C4-2B (cell line): ENCODE measurements around the gene MED22.

Experiments
- ZFX ChIP-seq: fragments of 450-650 bp; IDR thresholded peaks from 2 replicates; pipeline ENCODE4 v1.6.1; 2017
- TF ChIP-seq, protein P1 (sequence below): fragments of 450-650 bp; conservative IDR thresholded peaks from 2 replicates; pipeline ENCODE4 v1.5.1; 2017; ENCODE audit warnings: mild to moderate bottlenecking

DNA sequence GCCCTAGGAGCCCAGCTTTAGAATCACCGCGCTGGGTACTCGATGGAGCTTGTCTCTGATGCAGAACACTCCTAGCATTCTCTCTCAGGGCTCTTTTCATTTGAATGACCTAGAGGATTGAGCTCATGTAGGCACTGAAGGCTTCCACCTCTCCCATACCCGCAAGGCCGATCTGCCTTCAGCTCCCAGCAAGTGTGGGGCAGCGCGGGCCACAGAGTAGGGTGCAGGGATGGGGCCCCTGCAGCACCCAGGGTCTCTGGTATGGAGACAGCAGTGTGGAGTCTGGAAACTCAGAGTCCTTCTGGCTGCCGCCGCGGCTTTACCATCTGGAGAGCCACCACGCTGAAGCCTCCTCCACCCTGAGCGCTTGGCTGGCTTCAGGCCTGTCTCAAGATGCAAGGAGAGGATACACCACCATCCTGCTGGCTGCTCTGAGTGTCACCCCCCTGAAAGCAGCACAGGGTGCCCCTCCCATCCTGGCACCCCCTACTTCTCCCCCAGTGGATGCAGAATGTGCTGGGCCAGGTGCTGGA is 41.2 kb upstream of the MED22 start:
- no peak for TF ChIP-seq ZFX
- TF ChIP-seq, protein P1, sequence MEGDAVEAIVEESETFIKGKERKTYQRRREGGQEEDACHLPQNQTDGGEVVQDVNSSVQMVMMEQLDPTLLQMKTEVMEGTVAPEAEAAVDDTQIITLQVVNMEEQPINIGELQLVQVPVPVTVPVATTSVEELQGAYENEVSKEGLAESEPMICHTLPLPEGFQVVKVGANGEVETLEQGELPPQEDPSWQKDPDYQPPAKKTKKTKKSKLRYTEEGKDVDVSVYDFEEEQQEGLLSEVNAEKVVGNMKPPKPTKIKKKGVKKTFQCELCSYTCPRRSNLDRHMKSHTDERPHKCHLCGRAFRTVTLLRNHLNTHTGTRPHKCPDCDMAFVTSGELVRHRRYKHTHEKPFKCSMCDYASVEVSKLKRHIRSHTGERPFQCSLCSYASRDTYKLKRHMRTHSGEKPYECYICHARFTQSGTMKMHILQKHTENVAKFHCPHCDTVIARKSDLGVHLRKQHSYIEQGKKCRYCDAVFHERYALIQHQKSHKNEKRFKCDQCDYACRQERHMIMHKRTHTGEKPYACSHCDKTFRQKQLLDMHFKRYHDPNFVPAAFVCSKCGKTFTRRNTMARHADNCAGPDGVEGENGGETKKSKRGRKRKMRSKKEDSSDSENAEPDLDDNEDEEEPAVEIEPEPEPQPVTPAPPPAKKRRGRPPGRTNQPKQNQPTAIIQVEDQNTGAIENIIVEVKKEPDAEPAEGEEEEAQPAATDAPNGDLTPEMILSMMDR = no peak
